ENCODE results near the gene KBTBD8.

DNA sequence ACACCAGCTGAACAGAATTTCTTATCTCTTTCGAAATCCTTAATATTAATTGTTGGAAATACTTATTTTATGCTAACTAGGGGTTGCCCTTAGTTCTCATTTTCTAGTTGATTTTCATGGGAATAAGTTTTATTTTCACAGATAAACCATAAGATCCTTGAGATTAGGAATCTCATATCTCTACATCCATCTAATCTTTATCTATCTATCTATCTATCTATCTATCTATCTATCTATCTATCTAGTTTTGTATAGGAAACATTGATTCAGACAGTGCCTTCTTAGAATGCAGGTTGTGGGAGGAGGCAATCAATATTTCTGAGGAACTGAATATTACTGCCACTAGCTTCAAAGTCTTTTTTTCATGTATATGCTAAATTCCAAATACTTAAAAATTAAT lies 3.5 kb upstream of the KBTBD8 start:
- TF ChIP-seq CTCF (IDR thresholded peaks at IDR 0.05) (no peak), POLR2A (IDR thresholded peaks at IDR 0.05) (no peak)
